Psoas muscle (tissue), 8 donors: ENCODE data around the gene PACSIN2. TPM values are rescaled to one million over a fixed set of nuclear protein-coding genes. Genes with fewer than 3 reads are reported as not detected.

Experiments
- ATAC-seq, 4 donors: fragments of 200-7000 bp; cut with Tn5 transposase; one replicate each; pipeline ENCODE4 v1.9.1; 2020; ENCODE audit warnings: moderate library complexity in 3 of 4, mild to moderate bottlenecking in 2 of 4
- DNase-seq, 2 donors: peaks; one replicate each; pipeline ENCODE4 v3.0.0-alpha.2; 2020
- H3K27ac ChIP-seq: fragments of 200-600 bp; one replicate; pipeline ENCODE4 v1.8.0; 2022
- H3K27me3 ChIP-seq, 3 donors: fragments of 200-600 bp in 1 of 3; one replicate each; pipeline versions ENCODE4 v1.6.1 to v1.8.0; 2013 to 2022; ENCODE audit warnings: low read length in 2 of 3, mild to moderate bottlenecking in 2 of 3, moderate library complexity in 1 of 3; ENCODE audit not compliant: insufficient read depth in 3 of 3
- H3K36me3 ChIP-seq, 2 donors: fragments of 200-600 bp in 1 of 2; one replicate each; pipeline versions ENCODE4 v1.6.1 to v1.8.0; 2013 to 2022; ENCODE audit warnings: low read depth in 1 of 2, mild to moderate bottlenecking in 1 of 2, moderate library complexity in 1 of 2; ENCODE audit not compliant: insufficient read depth in 1 of 2
- H3K4me1 ChIP-seq: fragments of 200-600 bp; one replicate; pipeline ENCODE4 v1.8.0; 2022
- H3K4me3 ChIP-seq: fragments of 200-600 bp; one replicate; pipeline ENCODE4 v1.8.0; 2022; ENCODE audit warnings: mild to moderate bottlenecking
- H3K9me3 ChIP-seq: fragments of 200-600 bp; one replicate; pipeline ENCODE4 v1.8.0; 2022
- WGBS, 3 donors: extraction: QIAGEN DNeasy Blood & Tissue Kit; methylation state at CpG; one replicate each; pipeline versions ENCODE4 v1.1.6 to v1.1.7; 2013; 5-methylcytosine and 5-hydroxymethylcytosine counted together
- intact Hi-C, 2 donors: fragments of 100-400 bp; cut with DNase I; formaldehyde crosslinking; loops; one replicate each; pipeline versions ENCODE4 v1.11.0 to v1.14.2; 2022
- polyA plus RNA-seq, 3 donors: library from polyadenylated mRNA; stranded (reverse); fragments of 200-250 nt; gene quantifications; one replicate each; pipeline ENCODE4 v1.2.3, GENCODE V29; 2013
- total RNA-seq, 4 donors: library from RNA; stranded (reverse); fragmentation: NEBNext Ultra II Directional in 2 of 4; extraction: Animal tissue kit (Norgen Biotek cat#: 25700) in 2 of 4; gene quantifications; one replicate each; pipeline versions ENCODE4 v1.2.1 to v1.2.4, GENCODE V29; 2021 to 2023
- TF ChIP-seq, protein P1 (sequence below): fragments of 200-600 bp; IDR thresholded peaks from one replicate; pipeline ENCODE4 v1.8.0; 2022; ENCODE audit warnings: antibody characterized with exemption
- donor health status: healthy with polysubstance abuse.
- donor health status: DM: no; HTN: no; CAD: no; lungs with moderate emphysema.
- donor health status: Bipolar disorder and iron deficiency.
- donor health status: healthy.
- donor health status: DM: yes; HTN: yes; CAD: no.
- donor health status: DM: no; HTN: no; CAD: no.
- donor health status: DM: no; HTN: no; CAD: no.
- donor health status: DM: yes; HTN: yes; CAD: no.

The PACSIN2 gene
- total and polyA plus RNA-seq, 7 donors = 21.0 to 52.2 (median 31.4) TPM

DNA sequence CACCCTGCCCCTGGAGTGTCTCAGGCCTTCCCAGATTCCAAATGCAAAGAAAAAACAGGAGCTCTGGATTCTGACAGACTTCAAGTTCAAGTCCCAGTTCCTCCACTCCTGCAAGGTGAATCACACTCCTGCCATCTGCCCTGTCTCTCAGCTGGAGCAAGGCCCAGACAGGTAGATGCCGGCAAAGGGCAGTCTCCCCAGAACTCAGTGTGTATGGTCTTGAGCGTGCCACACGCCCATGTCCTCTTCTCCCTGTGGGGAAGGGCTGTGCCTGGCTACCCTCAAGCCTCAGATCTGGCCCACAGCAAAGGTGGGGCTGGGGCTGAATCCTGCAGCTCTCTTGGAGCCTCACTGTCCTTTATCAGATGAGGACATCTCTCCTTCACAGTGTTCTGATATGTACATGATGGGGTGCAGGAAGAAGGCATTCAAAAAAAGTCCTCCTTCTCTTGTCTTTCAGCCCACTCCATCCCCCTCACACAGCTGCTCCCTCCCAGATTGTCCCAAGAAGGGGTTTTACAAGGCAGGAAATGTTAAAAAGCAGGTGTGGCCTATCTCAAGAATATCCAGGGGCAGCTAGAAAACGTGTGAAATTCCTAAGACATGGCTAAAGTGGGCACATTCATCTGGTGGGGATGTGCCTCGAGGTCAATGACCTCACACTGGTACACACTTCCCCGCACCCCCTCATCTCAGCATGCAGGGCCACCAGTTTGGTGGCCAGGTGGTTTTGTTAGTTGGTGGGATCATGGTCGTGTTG lies 130.2 kb downstream of the PACSIN2 start:
- H3K9me3 ChIP-seq = no peaks in the 10 kb centered on the region
- no peak overlapping the region for H3K4me3 ChIP-seq
- DNase-seq (no peak), ATAC-seq (no peak)
- intact Hi-C loops = no loop called here
- no peaks in the 10 kb centered on the region for H3K27me3 ChIP-seq
- WGBS, 3 donors = 82 to 90% (median 83%) methylated on average over 7 of the region's 7 CpGs
- H3K4me1 ChIP-seq = peaks cover 26% of the 10 kb centered on the region
- TF ChIP-seq, protein P1, sequence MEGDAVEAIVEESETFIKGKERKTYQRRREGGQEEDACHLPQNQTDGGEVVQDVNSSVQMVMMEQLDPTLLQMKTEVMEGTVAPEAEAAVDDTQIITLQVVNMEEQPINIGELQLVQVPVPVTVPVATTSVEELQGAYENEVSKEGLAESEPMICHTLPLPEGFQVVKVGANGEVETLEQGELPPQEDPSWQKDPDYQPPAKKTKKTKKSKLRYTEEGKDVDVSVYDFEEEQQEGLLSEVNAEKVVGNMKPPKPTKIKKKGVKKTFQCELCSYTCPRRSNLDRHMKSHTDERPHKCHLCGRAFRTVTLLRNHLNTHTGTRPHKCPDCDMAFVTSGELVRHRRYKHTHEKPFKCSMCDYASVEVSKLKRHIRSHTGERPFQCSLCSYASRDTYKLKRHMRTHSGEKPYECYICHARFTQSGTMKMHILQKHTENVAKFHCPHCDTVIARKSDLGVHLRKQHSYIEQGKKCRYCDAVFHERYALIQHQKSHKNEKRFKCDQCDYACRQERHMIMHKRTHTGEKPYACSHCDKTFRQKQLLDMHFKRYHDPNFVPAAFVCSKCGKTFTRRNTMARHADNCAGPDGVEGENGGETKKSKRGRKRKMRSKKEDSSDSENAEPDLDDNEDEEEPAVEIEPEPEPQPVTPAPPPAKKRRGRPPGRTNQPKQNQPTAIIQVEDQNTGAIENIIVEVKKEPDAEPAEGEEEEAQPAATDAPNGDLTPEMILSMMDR = no peak
- peak overlapping the region; percentile 46 for H3K27ac ChIP-seq
- H3K36me3 ChIP-seq = peaks cover 0 to 81% of the 10 kb centered on the region in 2 donors

DNA sequence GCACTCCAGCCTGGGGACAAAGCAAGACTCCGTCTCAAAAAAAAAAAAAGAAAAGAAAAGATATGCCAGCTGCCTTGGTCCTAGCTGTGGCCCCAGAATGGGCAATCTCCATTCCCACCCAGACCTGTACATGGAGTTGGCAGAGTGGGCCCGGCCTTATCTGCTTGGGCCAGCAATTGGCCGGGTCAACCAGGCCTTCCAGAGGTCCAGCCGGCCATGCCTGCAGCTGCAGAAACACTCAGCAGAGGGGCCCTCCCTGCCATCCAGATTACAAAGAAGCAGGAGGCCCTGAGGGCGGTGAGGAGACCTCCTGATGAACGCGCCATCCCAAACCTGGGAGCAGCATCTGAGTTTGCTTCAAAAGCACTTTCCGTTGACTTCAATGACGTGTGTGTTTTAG lies 131.0 kb downstream of the PACSIN2 start:
- 94 to 96% (median 94%) methylated on average over 9 of the region's 9 CpGs for WGBS, 3 donors

DNA sequence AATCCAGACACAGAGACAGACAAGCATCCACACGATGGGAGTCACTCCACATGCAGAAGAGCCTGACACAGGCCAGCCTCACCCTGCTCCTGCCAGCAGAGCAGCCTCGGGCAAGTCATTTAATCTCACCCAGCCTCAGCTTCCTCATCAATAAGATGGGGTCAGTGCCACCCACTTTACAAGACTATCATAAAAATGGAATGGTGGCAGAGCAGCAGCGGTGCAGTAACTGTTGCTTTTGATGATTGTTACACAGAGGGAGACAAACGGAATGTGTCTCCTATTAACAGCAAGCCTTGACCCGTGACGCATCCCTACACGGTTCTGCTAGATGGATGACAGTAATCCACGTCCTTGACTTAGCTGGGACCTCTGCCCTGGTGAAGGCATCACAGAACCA lies 131.8 kb downstream of the PACSIN2 start:
- ATAC-seq (no peak), DNase-seq (no peak)
- Histone ChIP-seq H3K27ac (peak overlapping the region; percentile 83), H3K4me3 (no peak overlapping the region), H3K36me3 (peaks cover under 1 to 86% of the 10 kb centered on the region in 2 donors), H3K9me3 (no peaks in the 10 kb centered on the region), H3K4me1 (peaks cover 33% of the 10 kb centered on the region), H3K27me3 (no peaks in the 10 kb centered on the region)
- 80 to 90% (median 85%) methylated on average over 8 of the region's 8 CpGs for WGBS, 3 donors
- intact Hi-C loops = no loop called here
- TF ChIP-seq, protein P1 = no peak

More for the DNA sequence above, 131.0 kb downstream of the PACSIN2 start:
- ATAC-seq (no peak), DNase-seq (no peak)
- peaks cover 31% of the 10 kb centered on the region for H3K4me1 ChIP-seq
- peaks cover 0 to 86% of the 10 kb centered on the region in 2 donors for H3K36me3 ChIP-seq
- H3K4me3 ChIP-seq = no peak overlapping the region
- peak overlapping the region; percentile 46 for H3K27ac ChIP-seq
- TF ChIP-seq, protein P1 = no peak
- H3K27me3 ChIP-seq = no peaks in the 10 kb centered on the region
- intact Hi-C loops = no loop called here
- no peaks in the 10 kb centered on the region for H3K9me3 ChIP-seq

DNA sequence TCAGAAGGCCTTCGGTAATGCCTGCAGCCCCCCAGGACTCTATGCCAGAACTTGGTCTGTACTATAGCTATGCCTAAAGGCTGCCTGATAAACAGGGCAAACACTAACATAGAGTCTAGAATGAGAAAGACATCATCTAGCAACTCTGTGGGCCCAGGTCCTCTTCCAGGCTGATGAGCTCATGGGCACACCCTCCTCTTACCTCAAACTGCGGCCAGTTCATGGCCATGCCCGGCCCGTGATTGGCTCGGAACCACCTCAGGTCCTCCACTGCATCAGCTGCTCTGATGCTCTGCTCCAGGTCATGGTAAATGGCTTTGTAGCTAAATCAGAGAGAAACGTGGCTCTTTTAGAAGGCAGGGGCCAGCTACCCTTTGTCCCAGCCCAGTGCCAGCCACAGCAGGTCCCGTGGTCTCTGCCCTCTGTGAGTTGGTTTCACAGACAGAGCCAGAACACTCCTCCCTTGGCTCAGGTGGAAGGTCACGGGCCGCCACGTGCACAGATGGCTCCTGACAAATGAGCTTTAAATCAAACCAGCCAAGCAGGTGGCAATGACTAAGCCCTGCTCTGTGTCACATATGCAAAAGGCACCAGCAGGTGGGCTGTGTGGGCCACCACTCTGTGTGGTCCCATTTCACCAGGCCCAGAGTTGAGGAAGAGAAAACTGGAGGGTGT lies 132.8 kb downstream of the PACSIN2 start:
- peak; percentile 84 to 91 (median 88) for ATAC-seq
- Histone ChIP-seq H3K9me3 (no peaks in the 10 kb centered on the region), H3K4me3 (peak overlapping the region; percentile 55), H3K27ac (peak overlapping the region; percentile 83), H3K4me1 (peaks cover 42% of the 10 kb centered on the region), H3K36me3 (peaks cover 2 to 85% of the 10 kb centered on the region in 2 donors), H3K27me3 (no peaks in the 10 kb centered on the region)
- TF ChIP-seq, protein P1 = no peak
- intact Hi-C loops = no loop called here
- peak; percentile 70 to 90 for DNase-seq
- WGBS, 3 donors = 40 to 52% (median 41%) methylated on average over 10 of the region's 10 CpGs
